A549 (cell line): ENCODE results near the gene KLHL13. TPM values are rescaled to one million over a fixed set of nuclear protein-coding genes. Genes with fewer than 3 reads are reported as not detected.

Experiments used
- ATAC-seq, 2 experiments: fragments of 200-7000 bp in 1 of 2; fragments of >200 bp in 1 of 2; cut with Nextera tagmentation in 1 of 2; cut with Tn5 transposase in 1 of 2; 3 replicates each; pipeline versions ENCODE4 v1.8.0 to v1.9.1; 2018 to 2020; ENCODE audit warnings: mild to moderate bottlenecking in 1 of 2, moderate library complexity in 1 of 2
- CTCF ChIA-PET: fragments of 300-600 bp; sonication (Branson Sonifier 250); formaldehyde crosslinking; extraction: SDS; loops from one replicate; lab custom pipeline; 2021; ENCODE audit warnings: antibody characterized with exemption, inconsistent platforms; lab: Yijun Ruan, JAX
- POLR2A ChIA-PET: fragments of 350-600 bp; formaldehyde crosslinking; extraction: SDS; loops from one replicate; lab custom pipeline; 2021; ENCODE audit warnings: antibody characterized with exemption, inconsistent platforms; lab: Yijun Ruan, JAX
- DNase-seq, 2 experiments: peaks; one replicate each; pipeline versions ENCODE4 v3.0.0 to v3.0.0-alpha.2; 2011 to 2016; ENCODE audit warnings: low read depth in 1 of 2, low spot score in 1 of 2
- FAIRE-seq: peaks from 2 replicates; lab custom pipeline; 2011; peaks lifted over from hg19 to GRCh38; lab: Jason Lieb, UNC
- H3K27ac ChIP-seq, 2 experiments: fragments of >200 bp; sonication (Bioruptor Twin); formaldehyde crosslinking; 3 replicates each; pipeline ENCODE4 v1.5.1; 2016 to 2017
- H3K4me1 ChIP-seq: fragments of >200 bp; sonication (Bioruptor Twin); formaldehyde crosslinking; 3 replicates; pipeline ENCODE4 v1.6.1; 2016
- H3K4me2 ChIP-seq: fragments of >200 bp; sonication (Bioruptor Twin); formaldehyde crosslinking; 3 replicates; pipeline ENCODE4 v1.6.1; 2016
- H3K4me3 ChIP-seq: fragments of >200 bp; sonication (Bioruptor Twin); formaldehyde crosslinking; 3 replicates; pipeline ENCODE4 v1.5.1; 2016
- H3K9me3 ChIP-seq: fragments of >200 bp; sonication (Bioruptor Twin); formaldehyde crosslinking; 3 replicates; pipeline ENCODE4 v1.6.1; 2016
- BCL3 ChIP-seq: fragments of >200 bp; sonication (Bioruptor Twin); formaldehyde crosslinking; IDR thresholded peaks from 3 replicates; pipeline ENCODE4 v1.6.1; 2016
- CBX2 ChIP-seq: fragments of 200-600 bp; sonication (generic); IDR thresholded peaks from 2 replicates; pipeline ENCODE4 v1.6.1; 2016; ENCODE audit warnings: low read depth, mild to moderate bottlenecking, borderline replicate concordance
- CHD4 ChIP-seq: fragments of 200-600 bp; sonication (generic); IDR thresholded peaks from 2 replicates; pipeline ENCODE4 v1.6.1; 2016; ENCODE audit warnings: antibody characterized with exemption, mild to moderate bottlenecking, borderline replicate concordance
- CTCF ChIP-seq: fragments of >200 bp; sonication (Bioruptor Twin); formaldehyde crosslinking; IDR thresholded peaks from 3 replicates; pipeline ENCODE4 v1.5.1; 2016
- EHF ChIP-seq: fragments of 250-450 bp; sonication (Bioruptor Pico); IDR thresholded peaks from 2 replicates; pipeline ENCODE4 v1.5.0; 2020; ENCODE audit warnings: mild to moderate bottlenecking
- EP300 ChIP-seq, 2 experiments: fragments of >200 bp; sonication (Bioruptor Twin); formaldehyde crosslinking; IDR thresholded peaks; 2 replicates in 1 of 2; 3 replicates in 1 of 2; pipeline ENCODE4 v1.6.1; 2016 to 2017
- FOSB ChIP-seq: fragments of 250-450 bp; sonication (Bioruptor Pico); IDR thresholded peaks from 2 replicates; pipeline ENCODE4 v1.5.0; 2020; ENCODE audit warnings: mild to moderate bottlenecking, moderate library complexity
- FOSL2 ChIP-seq, 2 experiments: fragments of 450-650 bp in 1 of 2; fragments of >200 bp in 1 of 2; sonication (Bioruptor Twin) in 1 of 2; formaldehyde crosslinking; IDR thresholded peaks; 2 replicates each; pipeline versions ENCODE4 v1.5.0 to v1.6.1; 2016 to 2020; ENCODE audit warnings: mild to moderate bottlenecking in 1 of 2, moderate library complexity in 1 of 2
- HES2 ChIP-seq: fragments of >200 bp; sonication (Bioruptor Twin); formaldehyde crosslinking; IDR thresholded peaks from 2 replicates; pipeline ENCODE4 v1.6.1; 2016
- HEYL ChIP-seq: fragments of 250-450 bp; sonication (Bioruptor Pico); IDR thresholded peaks from 2 replicates; pipeline ENCODE4 v1.8.0; 2021; ENCODE audit warnings: mild to moderate bottlenecking, moderate library complexity
- HOXA7 ChIP-seq: fragments of 250-450 bp; sonication (Bioruptor Pico); IDR thresholded peaks from 2 replicates; pipeline ENCODE4 v1.5.0; 2020; ENCODE audit warnings: mild to moderate bottlenecking, moderate library complexity
- JUN ChIP-seq, 2 experiments: fragments of >200 bp; sonication (Bioruptor Twin); formaldehyde crosslinking; IDR thresholded peaks; 2 replicates in 1 of 2; 3 replicates in 1 of 2; pipeline ENCODE4 v1.6.1; 2016 to 2017
- JUNB ChIP-seq: fragments of >200 bp; sonication (Bioruptor Twin); formaldehyde crosslinking; IDR thresholded peaks from 2 replicates; pipeline ENCODE4 v1.6.1; 2016
- KDM1A ChIP-seq: fragments of 200-600 bp; sonication (generic); IDR thresholded peaks from 2 replicates; pipeline ENCODE4 v1.6.1; 2016; ENCODE audit warnings: low read depth, mild to moderate bottlenecking
- MYC ChIP-seq: IDR thresholded peaks from 2 replicates; pipeline ENCODE4 v1.6.1; 2012; ENCODE audit warnings: mild to moderate bottlenecking, inconsistent platforms, low read length, improper control_type of control experiment, borderline replicate concordance
- NFE2L2 ChIP-seq: fragments of 150-350 bp; conservative IDR thresholded peaks from 2 replicates; pipeline ENCODE4 v1.6.1; 2014; ENCODE audit warnings: low read length
- NPAS2 ChIP-seq: fragments of 250-450 bp; sonication (Bioruptor Pico); IDR thresholded peaks from 2 replicates; pipeline ENCODE4 v1.8.0; 2022; ENCODE audit warnings: mild to moderate bottlenecking, moderate library complexity, borderline replicate concordance
- NR3C1 ChIP-seq: fragments of >200 bp; sonication (Bioruptor Twin); formaldehyde crosslinking; IDR thresholded peaks from 3 replicates; pipeline ENCODE4 v1.6.1; 2017
- RARB ChIP-seq: fragments of 250-450 bp; sonication (Bioruptor Pico); IDR thresholded peaks from 2 replicates; pipeline ENCODE4 v1.8.0; 2021; ENCODE audit warnings: mild to moderate bottlenecking, moderate library complexity
- RCOR1 ChIP-seq: fragments of 150-350 bp; IDR thresholded peaks from 2 replicates; pipeline ENCODE4 v1.6.1; 2014; ENCODE audit warnings: antibody characterized with exemption, low read length, low read depth
- RNF2 ChIP-seq: fragments of 200-600 bp; sonication (generic); IDR thresholded peaks from 2 replicates; pipeline ENCODE4 v1.6.1; 2016; ENCODE audit warnings: low read depth, mild to moderate bottlenecking, antibody characterized with exemption, moderate library complexity, borderline replicate concordance
- SREBF2 ChIP-seq: fragments of 450-650 bp; IDR thresholded peaks from 2 replicates; pipeline ENCODE4 v1.6.1; 2014; ENCODE audit warnings: mild to moderate bottlenecking, moderate library complexity
- TP53 ChIP-seq: fragments of 250-450 bp; sonication (Bioruptor Pico); IDR thresholded peaks from 2 replicates; pipeline ENCODE4 v1.5.0; 2021; ENCODE audit warnings: mild to moderate bottlenecking, moderate library complexity
- ZFP36 ChIP-seq: fragments of 450-650 bp; IDR thresholded peaks from 2 replicates; pipeline ENCODE4 v1.6.1; 2014; ENCODE audit warnings: borderline replicate concordance; ENCODE audit not compliant: partially characterized antibody
- ZSCAN20 ChIP-seq: fragments of 250-450 bp; sonication (Bioruptor Pico); IDR thresholded peaks from 2 replicates; pipeline ENCODE4 v1.8.0; 2022; ENCODE audit warnings: mild to moderate bottlenecking, moderate library complexity
- WGBS: methylation state at CpG from one replicate; pipeline ENCODE4 v1.1.6; 2017; ENCODE audit errors: missing lambda C conversion rate; 5-methylcytosine and 5-hydroxymethylcytosine counted together
- polyA plus RNA-seq, 4 experiments: library from polyadenylated mRNA; depleted of rRNA in 3 of 4; stranded (reverse); fragments of >200 nt; fragmentation: RNase III in 1 of 4; extraction: RNeasy Plus Mini Kit Qiagen cat#74134 plus additional on column Dnase treatment in 1 of 4; gene quantifications; 2 replicates in 3 of 4; 3 replicates in 1 of 4; pipeline ENCODE4 v1.2.3, GENCODE V29; 2011 to 2017

Gene KLHL13
- polyA plus RNA-seq, 2 of the 4 experiments (the other 2 are of a cell fraction), result 0.76 to 1.0 TPM

GRCh38 chrX:118062817-118063615 is 53.6 kb downstream of the KLHL13 start:
- Histone ChIP-seq H3K4me1 (no peaks in the 10 kb centered on the region), H3K4me2 (no peak overlapping the region), H3K9me3 (no peaks in the 10 kb centered on the region), H3K27ac (no peak overlapping the region), H3K4me3 (no peak overlapping the region)
- ATAC-seq, result no peak
- no peak for DNase-seq
- ChIA-PET POLR2A (no interaction called here), CTCF (no interaction called here)
- peak; percentile 61 for FAIRE-seq
- 23% methylated on average over 3 of the region's 3 CpGs for WGBS
- TF ChIP-seq RCOR1, result no peak
- no peak for TF ChIP-seq SREBF2
- no peak for TF ChIP-seq JUN (IDR thresholded peaks at IDR 0.05)
- TF ChIP-seq BCL3, result no peak
- TF ChIP-seq NPAS2, result no peak
- no peak for TF ChIP-seq RARB (CRISPR knock-in tag)
- no peak for TF ChIP-seq JUNB
- no peak for TF ChIP-seq NR3C1
- no peak for TF ChIP-seq HOXA7 (CRISPR knock-in tag)
- TF ChIP-seq EP300 (IDR thresholded peaks at IDR 0.05), result no peak
- TF ChIP-seq CHD4, result no peak
- no peak for TF ChIP-seq FOSL2 (IDR thresholded peaks at IDR 0.05)
- TF ChIP-seq FOSL2 (CRISPR knock-in tag; IDR thresholded peaks at IDR 0.05), result no peak
- no peak for TF ChIP-seq MYC
- TF ChIP-seq HES2, result no peak
- no peak for TF ChIP-seq ZSCAN20 (CRISPR knock-in tag)
- TF ChIP-seq EHF (CRISPR knock-in tag), result no peak
- no peak for TF ChIP-seq FOSB (CRISPR knock-in tag)
- TF ChIP-seq HEYL (CRISPR knock-in tag), result no peak
- TF ChIP-seq CTCF, result no peak

GRCh38 chrX:118062048-118062789 is 54.4 kb downstream of the KLHL13 start:
- Histone ChIP-seq H3K4me1 (no peaks in the 10 kb centered on the region), H3K4me3 (no peak overlapping the region), H3K9me3 (no peaks in the 10 kb centered on the region), H3K4me2 (no peak overlapping the region), H3K27ac (no peak overlapping the region)
- FAIRE-seq (no peak), DNase-seq (no peak), ATAC-seq (no peak)
- POLR2A ChIA-PET, result no interaction called here
- TF ChIP-seq KDM1A, result no peak
- TF ChIP-seq ZFP36, result no peak
- TF ChIP-seq RNF2, result no peak
- no peak for TF ChIP-seq CBX2
- no peak for TF ChIP-seq TP53 (CRISPR knock-in tag)
- no peak for TF ChIP-seq NFE2L2
- WGBS, result 17% methylated on average over 4 of the region's 4 CpGs
- CTCF ChIA-PET, result no interaction called here
